Measurements from ENCODE around the gene CLDN6. TPM values are rescaled to one million over a fixed set of nuclear protein-coding genes. Genes with fewer than 3 reads are reported as not detected.

Gene CLDN6
- total RNA-seq, 4 donors from 2014 or later, result not detected

DNA sequence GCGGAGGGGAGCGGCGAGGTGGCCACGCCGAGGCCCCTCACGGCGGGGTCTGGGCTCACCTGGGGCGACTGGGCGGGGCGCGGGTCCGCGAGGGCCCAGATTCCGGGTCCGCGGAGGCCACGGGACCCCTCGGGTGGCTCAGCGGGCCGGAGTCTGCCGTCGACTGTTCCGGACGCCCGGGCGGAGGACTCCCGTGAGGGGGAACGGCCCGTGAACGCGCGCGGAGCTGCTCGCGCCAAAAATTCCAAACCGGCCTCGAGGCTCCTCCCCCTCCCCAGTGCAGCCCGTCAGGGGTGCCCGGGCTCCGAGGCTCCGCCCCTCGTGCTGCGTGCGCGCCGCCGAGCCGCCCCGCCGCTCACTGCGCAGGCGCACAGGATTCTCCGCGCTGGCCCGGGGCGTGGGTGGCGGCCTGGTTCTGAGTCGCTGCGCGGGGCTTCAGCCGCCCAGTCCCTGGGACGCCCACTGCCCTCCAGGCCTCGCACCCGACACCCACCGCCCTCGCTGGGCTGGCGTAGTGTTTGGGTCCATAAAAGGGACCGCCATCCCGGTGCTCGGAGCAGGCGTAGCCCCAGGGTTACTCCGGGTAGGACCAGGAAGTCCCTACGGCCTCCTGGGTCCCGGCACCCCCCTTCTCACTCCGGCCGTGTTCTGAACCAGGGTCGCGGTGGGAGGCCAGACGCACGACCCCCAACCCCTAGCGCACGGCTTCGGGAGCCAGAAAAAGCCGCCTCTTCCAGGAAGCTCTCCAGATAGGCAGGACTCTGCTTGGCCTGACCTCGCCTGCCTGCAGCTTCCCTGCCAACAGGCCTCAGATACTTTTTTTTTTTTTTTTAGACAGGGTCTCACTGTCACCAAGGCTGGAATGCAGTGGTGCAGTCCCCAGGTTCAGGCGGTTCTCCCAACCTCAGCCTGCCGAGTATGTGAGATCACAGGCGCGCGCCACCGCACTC lies 37.5 kb downstream of the CLDN6 start, which contains the start of gene PKMYT1:
PKMYT1 (minus strand) TSS at position 220 of the 950 bp plus-strand sequence. CDS start 789 bp downstream, outside the sequence.
- Histone ChIP-seq H3K9me3 (no peaks in the 10 kb centered on the region), H3K36me3 (no peaks in the 10 kb centered on the region), H3K27me3 (no peaks in the 10 kb centered on the region), H3K4me3 (replicated peaks in 1 of 3) (peak within 1 kb of the TSS; percentile 8 to 61 (median 40)), H3K4me1 (peaks cover 8 to 20% of the 10 kb centered on the region in 2 donors), H3K27ac (peak within 1 kb of the TSS; percentile 57 to 77 (median 61))
- peak; percentile 90 to 91 for DNase-seq
- intact Hi-C loops (cut with DNase I), result no loop called here
- 15 to 50% methylated on average over 10 to 34 of the region's 91 CpGs for WGBS, 2 donors
- peak; percentile 79 to 88 for TF ChIP-seq POLR2A (IDR thresholded peaks at IDR 0.05)
- TF ChIP-seq, protein P1, sequence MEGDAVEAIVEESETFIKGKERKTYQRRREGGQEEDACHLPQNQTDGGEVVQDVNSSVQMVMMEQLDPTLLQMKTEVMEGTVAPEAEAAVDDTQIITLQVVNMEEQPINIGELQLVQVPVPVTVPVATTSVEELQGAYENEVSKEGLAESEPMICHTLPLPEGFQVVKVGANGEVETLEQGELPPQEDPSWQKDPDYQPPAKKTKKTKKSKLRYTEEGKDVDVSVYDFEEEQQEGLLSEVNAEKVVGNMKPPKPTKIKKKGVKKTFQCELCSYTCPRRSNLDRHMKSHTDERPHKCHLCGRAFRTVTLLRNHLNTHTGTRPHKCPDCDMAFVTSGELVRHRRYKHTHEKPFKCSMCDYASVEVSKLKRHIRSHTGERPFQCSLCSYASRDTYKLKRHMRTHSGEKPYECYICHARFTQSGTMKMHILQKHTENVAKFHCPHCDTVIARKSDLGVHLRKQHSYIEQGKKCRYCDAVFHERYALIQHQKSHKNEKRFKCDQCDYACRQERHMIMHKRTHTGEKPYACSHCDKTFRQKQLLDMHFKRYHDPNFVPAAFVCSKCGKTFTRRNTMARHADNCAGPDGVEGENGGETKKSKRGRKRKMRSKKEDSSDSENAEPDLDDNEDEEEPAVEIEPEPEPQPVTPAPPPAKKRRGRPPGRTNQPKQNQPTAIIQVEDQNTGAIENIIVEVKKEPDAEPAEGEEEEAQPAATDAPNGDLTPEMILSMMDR (IDR thresholded peaks at IDR 0.05), result no peak

DNA sequence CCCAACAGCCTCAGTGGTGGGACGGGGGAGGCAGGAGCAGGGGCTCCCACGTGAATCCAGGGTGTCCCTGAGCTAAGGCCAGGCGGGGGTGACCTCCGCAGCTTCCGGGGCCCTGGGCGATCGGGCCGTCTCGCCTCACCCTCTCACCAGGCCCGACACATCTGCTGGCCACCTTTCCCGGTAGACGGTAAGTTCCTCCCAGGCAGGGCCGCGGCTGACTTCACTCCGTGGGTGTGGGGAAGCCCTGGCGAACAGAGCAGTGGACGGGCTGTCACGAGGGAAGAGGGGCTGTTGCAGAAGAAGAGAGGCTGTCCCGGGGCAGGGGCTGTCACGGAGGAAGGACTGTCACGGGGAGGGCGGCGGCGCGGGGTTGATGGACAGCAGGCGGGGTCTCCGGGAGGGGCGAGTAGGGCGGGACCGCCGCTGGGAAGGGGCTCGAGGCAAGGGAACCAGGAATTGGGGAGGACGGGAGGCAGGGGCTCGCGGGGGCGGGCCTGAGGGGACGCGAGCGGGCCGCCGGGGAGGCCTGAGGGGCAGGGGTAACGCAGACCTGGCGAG lies 38.2 kb downstream of the CLDN6 start:
- no peak for DNase-seq
- 12 to 13% methylated on average over 19 to 26 of the region's 43 CpGs for WGBS, 2 donors
- TF ChIP-seq POLR2A (IDR thresholded peaks at IDR 0.05), result no peak
- TF ChIP-seq, protein P1 (IDR thresholded peaks at IDR 0.05), result no peak
- intact Hi-C loops (cut with DNase I), result no loop called here
- H3K4me3 ChIP-seq (replicated peaks in 1 of 3), result peak overlapping the region in 1 of 3 donors; percentile 61
- H3K27me3 ChIP-seq, result no peaks in the 10 kb centered on the region
- no peak overlapping the region for H3K27ac ChIP-seq
- no peaks in the 10 kb centered on the region for H3K36me3 ChIP-seq
- peaks cover 8 to 19% of the 10 kb centered on the region in 2 donors for H3K4me1 ChIP-seq
- H3K9me3 ChIP-seq, result no peaks in the 10 kb centered on the region

DNA sequence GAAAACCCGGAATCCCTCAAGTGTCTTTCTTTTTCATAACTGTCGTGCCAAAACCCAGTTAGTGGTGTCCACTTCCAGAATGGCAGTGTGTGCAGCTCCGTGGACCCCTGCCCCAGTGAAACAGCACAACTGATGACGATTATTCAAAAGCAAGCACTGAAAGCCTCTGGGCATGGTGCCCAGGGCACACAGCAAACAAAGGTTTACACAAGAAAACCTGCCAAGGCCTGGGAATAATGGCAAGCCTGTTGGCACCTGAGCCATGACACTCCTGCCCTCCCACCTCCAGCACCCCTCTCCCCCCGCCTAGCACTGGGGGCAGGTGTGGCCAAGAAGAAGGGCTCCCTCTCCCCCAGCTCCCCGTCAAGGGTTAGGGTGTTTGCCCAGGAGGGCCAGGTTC lies 40.5 kb downstream of the CLDN6 start:
- intact Hi-C loops (cut with DNase I), result no loop called here

DNA sequence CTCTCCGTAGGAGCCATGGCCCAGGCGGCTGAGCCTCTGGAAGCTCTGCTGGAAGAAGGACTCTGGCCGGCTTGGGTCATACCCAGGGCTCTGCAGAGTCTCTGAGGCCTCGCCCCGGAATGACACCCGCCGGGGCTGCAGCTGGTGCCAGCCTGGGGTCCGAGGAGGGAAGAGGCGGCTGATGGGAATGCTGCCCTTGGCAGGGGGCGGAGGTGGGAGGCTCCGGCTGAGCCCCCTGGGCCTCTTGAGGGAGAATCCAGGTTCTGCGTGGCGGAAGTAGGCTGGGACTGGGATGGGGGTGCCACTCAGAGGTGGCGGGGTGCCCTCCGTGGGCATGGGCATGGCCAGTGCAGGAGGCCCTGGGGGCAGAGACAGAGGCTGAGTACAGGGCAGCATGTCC lies 41.3 kb downstream of the CLDN6 start:
- no peaks in the 10 kb centered on the region for H3K27me3 ChIP-seq
- no peaks in the 10 kb centered on the region for H3K36me3 ChIP-seq
- H3K9me3 ChIP-seq, result no peaks in the 10 kb centered on the region
- 95 to 99% methylated on average over 9 to 15 of the region's 15 CpGs for WGBS, 2 donors
- intact Hi-C loops (cut with DNase I), result no loop called here
- peaks cover 10 to 28% of the 10 kb centered on the region in 2 donors for H3K4me1 ChIP-seq
- H3K27ac ChIP-seq, result no peak overlapping the region
- TF ChIP-seq, protein P1 (IDR thresholded peaks at IDR 0.05), result no peak
- no peak for TF ChIP-seq POLR2A (IDR thresholded peaks at IDR 0.05)
- DNase-seq, result no peak
- H3K4me3 ChIP-seq (replicated peaks in 1 of 3), result no peak overlapping the region

More for the DNA sequence above, 40.5 kb downstream of the CLDN6 start:
- no peaks in the 10 kb centered on the region for H3K27me3 ChIP-seq
- 47 to 54% methylated on average over 6 of the region's 6 CpGs for WGBS, 2 donors
- no peaks in the 10 kb centered on the region for H3K9me3 ChIP-seq
- no peak overlapping the region for H3K27ac ChIP-seq
- H3K4me3 ChIP-seq (replicated peaks in 1 of 3), result no peak overlapping the region
- no peaks in the 10 kb centered on the region for H3K36me3 ChIP-seq
- DNase-seq, result peak; percentile 57 to 61
- no peak for TF ChIP-seq POLR2A (IDR thresholded peaks at IDR 0.05)
- TF ChIP-seq, protein P1 (IDR thresholded peaks at IDR 0.05), result no peak
- H3K4me1 ChIP-seq, result peaks cover 10 to 26% of the 10 kb centered on the region in 2 donors

All from thyroid gland (tissue), 4 donors.